ENCODE measurements around the gene SPRYD3.
"Not testable (repeated sequence)": the region's sequence is repeated elsewhere in the genome, so short reads cannot be mapped to it uniquely, and the experiment has no call there.

SPRYD3 gene

GRCh38 chr12:53098354-53098981 lies 19.3 kb upstream of the SPRYD3 start:
- H3K36me3 ChIP-seq, result no peaks in the 10 kb centered on the region
- no peak overlapping the region for H3K27ac ChIP-seq
- peaks cover 29% of the 10 kb centered on the region for H3K27me3 ChIP-seq (ENCODE audit: insufficient read depth, low read depth, severe bottlenecking)
- DNase-seq, result no peak
- peak overlapping the region; percentile 75 for H3K4me3 ChIP-seq (ENCODE audit: low read depth, low read length)
- TF ChIP-seq CTCF (IDR thresholded peaks at IDR 0.05; ENCODE audit: low read depth, low read length), result no peak
- H3K9me3 ChIP-seq (ENCODE audit: severe bottlenecking), result no peaks in the 10 kb centered on the region

GRCh38 chr12:53097564-53098353 lies 18.6 kb upstream of the SPRYD3 start, which contains the start of gene IGFBP6:
IGFBP6 (plus strand) TSS chr12:53097667; CDS start chr12:53097718, 51 bp downstream.
- Histone ChIP-seq H3K36me3 (no peaks in the 10 kb centered on the region), H3K27ac (no peak within 1 kb of the TSS), H3K9me3 (ENCODE audit: severe bottlenecking) (no peaks in the 10 kb centered on the region), H3K27me3 (ENCODE audit: insufficient read depth, low read depth, severe bottlenecking) (peaks cover 29% of the 10 kb centered on the region), H3K4me3 (ENCODE audit: low read depth, low read length) (peak within 1 kb of the TSS; percentile 75)
- TF ChIP-seq CTCF (IDR thresholded peaks at IDR 0.05; ENCODE audit: low read depth, low read length), result no peak
- DNase-seq, result peak; percentile 54

DNA sequence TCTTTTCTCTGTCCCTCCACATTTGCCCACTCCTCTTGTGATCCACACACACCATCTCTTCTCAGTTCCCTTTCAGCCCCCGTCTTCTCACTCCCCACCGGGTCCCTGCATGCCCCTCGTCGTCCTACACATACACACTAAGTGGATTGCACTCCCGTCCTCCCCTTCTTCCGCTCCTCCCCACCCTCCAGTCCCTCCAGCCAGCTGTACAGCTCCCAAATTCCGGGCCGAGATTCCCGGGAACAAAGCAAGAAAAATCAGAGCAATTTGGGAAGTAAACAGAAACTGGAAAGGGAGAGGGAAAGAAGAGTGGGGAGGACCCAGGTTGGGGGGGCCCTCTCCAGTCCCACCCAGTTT lies 18.0 kb upstream of the SPRYD3 start:
- Histone ChIP-seq H3K27me3 (ENCODE audit: insufficient read depth, low read depth, severe bottlenecking) (peaks cover 29% of the 10 kb centered on the region), H3K4me3 (ENCODE audit: low read depth, low read length) (peak overlapping the region; percentile 75), H3K27ac (no peak overlapping the region), H3K9me3 (ENCODE audit: severe bottlenecking) (no peaks in the 10 kb centered on the region), H3K36me3 (no peaks in the 10 kb centered on the region)
- TF ChIP-seq CTCF (IDR thresholded peaks at IDR 0.05; ENCODE audit: low read depth, low read length), result no peak
- no peak for DNase-seq

GRCh38 chr12:53096759-53097158 lies 17.6 kb upstream of the SPRYD3 start:
- peaks cover 29% of the 10 kb centered on the region for H3K27me3 ChIP-seq (ENCODE audit: insufficient read depth, low read depth, severe bottlenecking)

GRCh38 chr12:53096089-53096741 lies 17.0 kb upstream of the SPRYD3 start:
- H3K4me3 ChIP-seq (ENCODE audit: low read depth, low read length), result no peak overlapping the region
- no peak overlapping the region for H3K27ac ChIP-seq
- no peaks in the 10 kb centered on the region for H3K36me3 ChIP-seq
- DNase-seq, result no peak
- peaks cover 29% of the 10 kb centered on the region for H3K27me3 ChIP-seq (ENCODE audit: insufficient read depth, low read depth, severe bottlenecking)
- no peaks in the 10 kb centered on the region for H3K9me3 ChIP-seq (ENCODE audit: severe bottlenecking)
- TF ChIP-seq CTCF (IDR thresholded peaks at IDR 0.05; ENCODE audit: low read depth, low read length), result no peak

More at GRCh38 chr12:53096759-53097158, 17.6 kb upstream of the SPRYD3 start:
- H3K36me3 ChIP-seq, result no peaks in the 10 kb centered on the region
- no peaks in the 10 kb centered on the region for H3K9me3 ChIP-seq (ENCODE audit: severe bottlenecking)
- DNase-seq, result no peak
- no peak for TF ChIP-seq CTCF (IDR thresholded peaks at IDR 0.05; ENCODE audit: low read depth, low read length)
- H3K27ac ChIP-seq, result no peak overlapping the region
- H3K4me3 ChIP-seq (ENCODE audit: low read depth, low read length), result no peak overlapping the region

DNA sequence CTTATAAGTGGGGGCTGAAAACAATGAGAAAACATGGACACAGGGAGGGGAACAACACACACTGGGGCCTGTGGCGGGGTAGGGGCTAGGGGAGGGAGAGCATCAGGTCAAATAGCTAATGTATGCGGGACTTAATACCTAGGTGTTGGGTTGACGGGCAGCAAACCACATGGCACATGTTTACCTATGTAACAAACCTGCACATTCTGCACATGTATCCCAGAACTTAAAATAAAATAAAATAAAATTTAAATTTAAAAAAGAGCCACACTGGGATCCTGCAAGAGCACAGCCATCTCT lies 16.4 kb upstream of the SPRYD3 start:
- DNase-seq; H3K27ac ChIP-seq; H3K36me3 ChIP-seq; H3K9me3 ChIP-seq (ENCODE audit: severe bottlenecking); H3K4me3 ChIP-seq (ENCODE audit: low read depth, low read length): not testable (repeated sequence)
- H3K27me3 ChIP-seq (ENCODE audit: insufficient read depth, low read depth, severe bottlenecking), result peaks cover 29% of the 10 kb centered on the region

DNA sequence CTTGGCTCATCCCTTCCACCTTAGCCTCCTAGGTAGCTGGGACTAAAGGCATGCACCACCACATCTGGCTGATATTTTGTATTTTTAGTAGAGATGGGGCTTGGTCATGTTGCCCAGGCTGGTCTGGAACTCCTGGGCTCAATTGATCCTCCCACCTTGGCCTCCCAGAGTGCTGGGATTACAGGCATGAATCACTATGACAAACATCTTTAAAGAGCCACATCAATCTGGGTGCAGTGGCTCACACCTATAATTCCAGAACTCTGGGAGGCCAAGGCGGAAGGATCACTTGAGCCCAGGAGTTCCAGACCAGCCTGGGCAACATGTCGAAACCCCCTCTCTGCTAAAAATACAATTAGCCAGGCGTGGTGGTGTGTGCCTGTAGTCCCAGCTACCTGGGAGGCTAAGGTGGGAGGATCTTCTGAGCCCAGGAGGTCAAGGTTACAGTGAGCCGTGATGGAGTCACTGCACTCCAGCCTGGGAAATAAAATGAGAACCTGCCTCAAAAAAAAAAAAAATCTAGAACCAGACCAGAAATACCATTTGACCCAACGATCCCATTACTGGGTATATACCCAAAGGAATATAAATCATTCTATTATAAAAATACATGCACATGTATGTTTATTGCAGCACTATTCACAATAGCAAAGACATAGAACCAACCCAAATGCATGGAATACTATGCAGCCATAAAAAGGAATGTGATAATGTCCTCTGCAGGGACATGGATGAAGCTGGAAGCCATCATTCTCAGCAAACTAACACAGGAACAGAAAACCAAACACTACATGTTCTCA lies 15.8 kb upstream of the SPRYD3 start:
- H3K27me3 ChIP-seq (ENCODE audit: insufficient read depth, low read depth, severe bottlenecking), result peaks cover 29% of the 10 kb centered on the region
- not testable (repeated sequence) for H3K4me3 ChIP-seq (ENCODE audit: low read depth, low read length); H3K36me3 ChIP-seq; H3K9me3 ChIP-seq (ENCODE audit: severe bottlenecking); DNase-seq; H3K27ac ChIP-seq
